Activated B cell treated with CpG ODN at 0.5 μM for 24 hours (primary cell): ENCODE results near the gene PLCXD1. TPM values are rescaled to one million over a fixed set of nuclear protein-coding genes. Genes with fewer than 3 reads are reported as not detected.

ENCODE experiments used
- ATAC-seq: fragments of 200-7000 bp; cut with Tn5 transposase; one replicate; pipeline ENCODE4 v1.10.0; 2021; ENCODE audit warnings: low read depth, mild to moderate bottlenecking, moderate library complexity
- CTCF ChIA-PET: fragments of 350-600 bp; sonication (Branson Sonifier 250); formaldehyde crosslinking; loops from one replicate; lab custom pipeline; 2021; ENCODE audit warnings: antibody characterized with exemption; lab: Charles Lee
- POLR2A ChIA-PET: fragments of 350-600 bp; sonication (Branson Sonifier 250); formaldehyde crosslinking; loops from one replicate; lab custom pipeline; 2021; ENCODE audit warnings: antibody characterized with exemption; lab: Charles Lee
- DNase-seq: peaks from one replicate; pipeline ENCODE4 v3.0.0; 2022
- H3K27ac Mint-ChIP-seq: one replicate; pipeline ENCODE4 v1.8.0; 2020; ENCODE audit warnings: mixed read lengths
- H3K27me3 Mint-ChIP-seq: one replicate; pipeline ENCODE4 v1.8.0; 2021; ENCODE audit warnings: mixed read lengths
- H3K36me3 Mint-ChIP-seq: one replicate; pipeline ENCODE4 v1.8.0; 2021; ENCODE audit warnings: low read depth, mixed read lengths
- H3K4me1 Mint-ChIP-seq: one replicate; pipeline ENCODE4 v1.8.0; 2021; ENCODE audit warnings: mixed read lengths
- H3K4me3 Mint-ChIP-seq: one replicate; pipeline ENCODE4 v1.8.0; 2020; ENCODE audit warnings: mild to moderate bottlenecking, mixed read lengths
- H3K9me3 Mint-ChIP-seq: one replicate; pipeline ENCODE4 v1.8.0; 2020; ENCODE audit warnings: mixed read lengths
- intact Hi-C: fragments of 100-400 bp; cut with micrococcal nuclease; formaldehyde crosslinking; loops from one replicate; pipeline ENCODE4 v1.15.1; 2024
- total RNA-seq: library from RNA; stranded (reverse); gene quantifications from 2 replicates; pipeline ENCODE4 v1.2.3, GENCODE V29; 2022
- TF ChIP-seq, protein P1 (sequence below): fragments of 200-600 bp; IDR thresholded peaks from one replicate; pipeline ENCODE4 v1.8.0; 2022; ENCODE audit warnings: antibody characterized with exemption, mild to moderate bottlenecking

PLCXD1 gene
- total RNA-seq, 1 donor from 2014 or later, result 23.8 TPM

DNA sequence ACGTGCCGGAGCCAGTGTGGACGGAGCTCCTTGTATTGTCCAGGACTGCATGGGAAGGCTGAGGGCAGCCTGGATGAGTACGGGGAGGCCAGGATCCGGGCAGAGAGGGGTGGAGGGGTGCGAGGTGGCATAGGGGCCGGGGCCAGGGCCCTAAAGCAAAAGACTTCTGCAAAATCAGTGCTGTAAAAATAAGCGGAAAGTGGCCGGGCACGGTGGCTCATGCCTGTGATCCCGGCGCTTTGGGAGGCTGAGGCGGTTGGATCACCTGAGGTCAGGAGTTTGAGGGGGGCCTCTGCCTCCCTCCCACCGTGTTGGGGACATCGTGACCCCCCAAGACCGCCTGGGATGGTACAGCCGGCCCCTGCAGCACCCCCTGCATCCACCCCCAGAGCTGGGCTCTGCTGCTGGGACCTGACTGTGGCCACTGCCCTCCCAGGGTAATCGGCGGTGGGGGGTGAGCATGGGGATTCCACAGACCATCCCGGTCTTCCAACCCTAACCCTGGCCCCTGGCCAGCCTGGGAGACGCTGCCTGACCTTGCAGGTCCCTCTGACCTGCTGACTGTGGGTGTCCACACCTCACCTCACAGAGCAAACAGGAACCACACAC lies 23.4 kb upstream of the PLCXD1 start:
- Mint-ChIP-seq H3K4me1 (no peaks in the 10 kb centered on the region), H3K9me3 (no peaks in the 10 kb centered on the region), H3K4me3 (no peak overlapping the region), H3K27ac (no peak overlapping the region), H3K27me3 (no peaks in the 10 kb centered on the region), H3K36me3 (no peaks in the 10 kb centered on the region)
- DNase-seq (no peak), ATAC-seq (no peak)
- intact Hi-C loops, result no loop called here
- POLR2A ChIA-PET, result no interaction called here
- CTCF ChIA-PET, result no interaction called here
- TF ChIP-seq, protein P1, sequence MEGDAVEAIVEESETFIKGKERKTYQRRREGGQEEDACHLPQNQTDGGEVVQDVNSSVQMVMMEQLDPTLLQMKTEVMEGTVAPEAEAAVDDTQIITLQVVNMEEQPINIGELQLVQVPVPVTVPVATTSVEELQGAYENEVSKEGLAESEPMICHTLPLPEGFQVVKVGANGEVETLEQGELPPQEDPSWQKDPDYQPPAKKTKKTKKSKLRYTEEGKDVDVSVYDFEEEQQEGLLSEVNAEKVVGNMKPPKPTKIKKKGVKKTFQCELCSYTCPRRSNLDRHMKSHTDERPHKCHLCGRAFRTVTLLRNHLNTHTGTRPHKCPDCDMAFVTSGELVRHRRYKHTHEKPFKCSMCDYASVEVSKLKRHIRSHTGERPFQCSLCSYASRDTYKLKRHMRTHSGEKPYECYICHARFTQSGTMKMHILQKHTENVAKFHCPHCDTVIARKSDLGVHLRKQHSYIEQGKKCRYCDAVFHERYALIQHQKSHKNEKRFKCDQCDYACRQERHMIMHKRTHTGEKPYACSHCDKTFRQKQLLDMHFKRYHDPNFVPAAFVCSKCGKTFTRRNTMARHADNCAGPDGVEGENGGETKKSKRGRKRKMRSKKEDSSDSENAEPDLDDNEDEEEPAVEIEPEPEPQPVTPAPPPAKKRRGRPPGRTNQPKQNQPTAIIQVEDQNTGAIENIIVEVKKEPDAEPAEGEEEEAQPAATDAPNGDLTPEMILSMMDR, result no peak

DNA sequence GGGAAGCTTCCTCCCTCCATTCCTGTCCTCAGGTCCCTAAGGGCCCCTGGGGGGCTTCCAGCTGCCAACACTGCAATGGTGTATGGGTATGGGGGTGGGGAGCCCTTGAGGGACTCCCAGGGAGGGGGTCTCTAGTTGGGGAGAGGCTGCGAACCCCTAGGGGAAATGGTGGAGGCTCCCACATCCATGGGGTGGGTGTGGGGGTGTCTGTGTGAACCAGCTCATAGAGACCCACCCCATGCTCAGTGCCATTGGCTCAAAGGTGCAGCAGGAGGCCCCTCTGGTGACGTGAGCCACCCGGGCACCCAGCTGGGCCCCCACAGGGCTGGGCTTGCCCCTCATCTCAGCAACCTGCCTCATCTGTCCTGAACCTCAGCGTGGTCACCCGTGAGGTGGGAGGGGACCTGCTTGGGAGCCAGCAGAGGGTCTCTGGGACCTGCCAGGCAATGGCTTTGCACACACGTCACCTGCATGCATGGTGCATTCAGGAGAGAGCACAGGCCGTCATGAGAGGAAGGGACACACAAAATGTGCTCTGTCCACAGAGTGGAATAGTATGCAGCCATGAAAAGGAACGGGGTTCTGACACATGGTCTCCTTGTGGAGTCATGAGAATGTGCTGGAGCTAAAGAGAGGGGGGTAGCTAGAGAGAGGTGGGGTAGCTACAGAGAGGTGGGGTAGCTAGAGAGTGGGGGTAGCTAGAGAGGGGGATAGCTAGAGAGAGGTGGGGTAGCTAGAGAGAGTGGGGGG lies 22.7 kb upstream of the PLCXD1 start:
- ChIA-PET POLR2A (no interaction called here), CTCF (no interaction called here)
- no peak for DNase-seq
- H3K27ac Mint-ChIP-seq, result no peak overlapping the region
- no peaks in the 10 kb centered on the region for H3K4me1 Mint-ChIP-seq
- TF ChIP-seq, protein P1, result no peak
- no peak overlapping the region for H3K4me3 Mint-ChIP-seq
- H3K27me3 Mint-ChIP-seq, result no peaks in the 10 kb centered on the region
- H3K9me3 Mint-ChIP-seq, result no peaks in the 10 kb centered on the region
- intact Hi-C loops, result no loop called here
- no peaks in the 10 kb centered on the region for H3K36me3 Mint-ChIP-seq
- ATAC-seq, result no peak

DNA sequence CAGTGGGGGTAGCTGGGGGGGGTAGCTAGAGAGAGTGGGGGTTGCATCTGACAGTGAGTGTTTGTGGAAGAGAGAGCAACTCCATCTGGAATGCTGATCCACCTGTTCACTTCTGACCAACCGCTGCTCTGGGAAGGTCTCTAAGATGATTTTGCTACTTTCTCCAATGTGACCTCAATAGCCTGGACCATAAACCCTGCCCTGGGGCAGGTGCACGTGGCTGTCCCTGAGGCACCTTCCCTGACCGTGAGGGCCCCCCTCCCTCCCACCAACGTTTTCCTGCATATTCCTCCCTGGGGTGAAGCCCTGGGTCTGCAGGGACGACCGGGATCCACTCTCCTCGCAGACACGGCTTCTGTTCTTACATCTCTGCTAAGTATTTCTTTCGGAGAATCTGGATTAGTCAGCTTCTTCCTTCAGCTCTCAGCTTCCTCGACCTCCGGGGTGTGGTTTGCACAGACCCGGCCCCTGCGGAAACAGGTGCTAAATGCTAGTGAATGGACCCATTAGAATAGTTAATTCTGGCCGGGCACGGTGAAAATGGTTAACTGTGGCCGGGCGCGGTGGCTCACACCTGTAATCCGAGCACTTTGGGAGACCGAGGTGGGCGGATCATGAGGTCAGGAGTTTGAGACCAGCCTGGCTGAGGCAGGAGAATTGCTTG lies 21.4 kb upstream of the PLCXD1 start:
- peak; percentile 37 for ATAC-seq
- TF ChIP-seq, protein P1, result no peak
- H3K27ac Mint-ChIP-seq, result no peak overlapping the region

DNA sequence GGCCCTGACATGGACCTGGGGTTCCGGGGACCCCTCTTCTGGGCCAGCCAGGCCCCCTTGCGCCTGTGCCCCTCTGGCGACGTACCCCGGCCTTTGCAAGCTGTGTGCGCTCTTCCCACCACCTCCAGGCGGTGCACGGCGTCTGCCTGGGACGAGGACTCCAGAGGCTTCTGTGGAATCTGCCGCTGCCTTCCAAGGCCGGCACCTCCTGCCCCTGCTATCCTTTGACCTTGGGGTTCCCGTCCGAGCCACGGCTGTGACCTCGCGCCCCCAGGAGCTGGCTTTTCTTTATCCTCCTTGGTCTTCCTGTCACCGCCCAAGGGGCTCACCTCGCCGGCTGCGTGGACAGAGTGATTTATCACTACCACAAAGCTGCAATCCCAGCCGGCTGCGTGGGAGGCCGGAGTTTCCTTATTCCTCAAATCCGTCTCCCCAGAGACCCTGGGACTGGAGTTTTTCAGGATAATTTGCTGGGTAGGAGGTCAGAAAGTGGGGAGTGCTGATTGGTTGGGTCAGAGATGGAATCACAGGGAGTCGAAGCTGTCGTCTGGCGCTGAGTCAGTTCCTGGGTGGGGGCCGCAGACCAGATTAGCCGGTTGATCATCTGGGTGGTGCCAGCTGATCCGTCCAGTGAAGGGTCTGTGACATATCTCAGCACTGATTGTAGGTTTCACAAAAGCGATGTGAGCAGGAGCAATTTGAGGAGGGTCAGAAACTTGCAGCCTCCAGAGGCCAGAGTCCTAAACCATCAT lies 19.8 kb upstream of the PLCXD1 start:
- ChIA-PET CTCF (no interaction called here), POLR2A (no interaction called here)
- Mint-ChIP-seq H3K27ac (no peak overlapping the region), H3K4me1 (no peaks in the 10 kb centered on the region), H3K27me3 (no peaks in the 10 kb centered on the region), H3K36me3 (no peaks in the 10 kb centered on the region), H3K4me3 (no peak overlapping the region), H3K9me3 (no peaks in the 10 kb centered on the region)
- DNase-seq, result peak; percentile 9
- TF ChIP-seq, protein P1, result no peak
- no peak for ATAC-seq
- intact Hi-C loops, result no loop called here

More for the DNA sequence above, 21.4 kb upstream of the PLCXD1 start:
- DNase-seq, result peak; percentile 13
- Mint-ChIP-seq H3K4me1 (no peaks in the 10 kb centered on the region), H3K4me3 (peak overlapping the region; percentile 35), H3K36me3 (no peaks in the 10 kb centered on the region), H3K9me3 (no peaks in the 10 kb centered on the region), H3K27me3 (no peaks in the 10 kb centered on the region)
- CTCF ChIA-PET, result no interaction called here
- POLR2A ChIA-PET, result no interaction called here
- intact Hi-C loops, result no loop called here
